ENCODE measurements around the gene ITSN1.
"Not testable (repeated sequence)": the region's sequence is repeated elsewhere in the genome, so short reads cannot be mapped to it uniquely, and the experiment has no call there.

The ITSN1 gene

DNA sequence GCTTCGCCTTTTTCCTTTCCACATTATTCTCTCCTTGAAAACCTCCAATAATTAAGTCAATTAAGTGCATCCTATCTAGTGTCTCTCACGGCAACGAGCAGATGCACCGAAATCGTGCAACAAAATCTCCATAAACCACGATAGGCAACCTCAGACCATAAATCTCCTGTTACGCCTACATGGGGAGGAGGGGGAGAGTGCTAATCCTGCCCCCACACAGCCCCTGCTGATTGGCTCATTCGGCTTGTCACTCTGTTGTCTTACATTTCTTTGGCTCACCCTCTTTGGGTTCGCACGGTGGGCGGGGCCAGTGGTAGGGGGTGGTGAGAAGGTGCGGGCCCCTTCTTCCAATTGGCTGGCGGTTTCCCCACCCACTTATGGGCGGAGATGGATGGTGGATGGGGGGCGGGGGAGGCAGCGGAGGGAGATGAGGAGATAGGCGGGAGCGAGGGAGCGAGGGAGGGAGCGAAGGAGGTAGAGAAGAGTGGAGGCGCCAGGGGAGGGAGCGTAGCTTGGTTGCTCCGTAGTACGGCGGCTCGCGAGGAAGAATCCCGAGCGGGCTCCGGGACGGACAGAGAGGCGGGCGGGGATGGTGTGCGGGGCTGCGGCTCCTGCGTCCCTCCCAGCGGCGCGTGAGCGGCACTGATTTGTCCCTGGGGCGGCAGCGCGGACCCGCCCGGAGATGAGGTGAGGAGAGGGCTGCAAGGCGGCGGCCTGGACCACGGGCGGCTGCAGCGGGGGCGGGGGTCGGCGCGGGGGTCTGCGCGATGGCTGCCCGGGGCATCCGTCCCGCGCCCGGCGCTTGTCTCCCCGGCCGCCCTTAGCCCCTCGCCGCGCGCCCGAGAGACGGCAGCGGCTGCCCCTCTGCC, at the start of gene ITSN1:
Gene ITSN1, plus strand, starts transcription at position 475 of the 869 bp plus-strand sequence. CDS start 76,328 bp downstream, outside the sequence.
- no peaks in the 10 kb centered on the region for H3K9me3 Mint-ChIP-seq
- peak within 1 kb of the TSS; percentile 94 for H3K27ac Mint-ChIP-seq
- peaks cover 6% of the 10 kb centered on the region for H3K36me3 Mint-ChIP-seq (ENCODE audit: low read depth)
- peaks cover 22% of the 10 kb centered on the region for H3K27me3 Mint-ChIP-seq (ENCODE audit: low read depth)
- peak; percentile 98 for DNase-seq (ENCODE audit: low spot score)
- H3K4me3 Mint-ChIP-seq, result peak within 1 kb of the TSS; percentile 88
- H3K4me1 Mint-ChIP-seq (ENCODE audit: low read depth), result peaks cover 17% of the 10 kb centered on the region

DNA sequence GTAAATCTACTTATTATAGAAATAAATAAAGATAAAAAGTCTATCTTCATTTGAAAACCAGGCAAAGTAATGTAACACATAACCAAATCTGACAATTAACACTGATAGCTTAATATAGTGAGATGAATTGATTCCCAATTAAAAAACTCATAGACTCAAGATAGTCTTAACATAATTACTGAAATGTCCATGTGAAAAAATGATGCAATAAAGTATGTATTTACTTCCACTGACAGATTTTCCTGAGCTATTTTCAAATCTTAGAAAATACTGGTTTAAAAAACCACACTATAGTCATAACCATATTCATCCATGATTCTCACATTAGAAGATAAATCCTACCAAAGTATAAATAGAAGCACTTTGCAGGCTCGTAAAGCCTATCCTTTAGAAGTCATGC, 44.2 kb upstream of the ITSN1 start:
- H3K9me3 Mint-ChIP-seq, result no peaks in the 10 kb centered on the region
- H3K4me1 Mint-ChIP-seq (ENCODE audit: low read depth), result no peaks in the 10 kb centered on the region
- peaks cover 25% of the 10 kb centered on the region for H3K36me3 Mint-ChIP-seq (ENCODE audit: low read depth)

DNA sequence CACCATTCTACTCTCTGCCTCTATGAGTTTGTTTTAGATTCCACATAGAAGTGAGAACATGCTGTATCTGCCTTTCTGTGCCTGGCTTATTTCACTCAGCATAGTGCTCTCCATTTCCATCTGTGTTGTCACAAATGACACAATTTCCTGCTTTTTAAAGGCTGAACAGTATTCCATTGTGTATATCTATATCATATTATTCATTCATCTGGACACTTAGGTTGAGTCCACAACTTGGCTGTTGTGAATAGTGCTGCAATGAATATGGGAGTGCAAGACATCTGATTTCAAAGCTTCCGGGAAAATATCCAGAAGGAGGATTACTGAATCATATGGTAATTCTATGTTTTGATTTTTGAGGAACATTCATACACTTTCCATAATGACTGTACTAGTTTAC, 33.7 kb upstream of the ITSN1 start:
- no peak overlapping the region for H3K4me3 Mint-ChIP-seq
- no peak for DNase-seq (ENCODE audit: low spot score)
- no peak overlapping the region for H3K27ac Mint-ChIP-seq
- no peaks in the 10 kb centered on the region for H3K27me3 Mint-ChIP-seq (ENCODE audit: low read depth)
- peaks cover 4% of the 10 kb centered on the region for H3K36me3 Mint-ChIP-seq (ENCODE audit: low read depth)
- peaks cover 2% of the 10 kb centered on the region for H3K4me1 Mint-ChIP-seq (ENCODE audit: low read depth)
- no peaks in the 10 kb centered on the region for H3K9me3 Mint-ChIP-seq

More for the DNA sequence above, 44.2 kb upstream of the ITSN1 start:
- no peak overlapping the region for H3K4me3 Mint-ChIP-seq
- H3K27ac Mint-ChIP-seq, result no peak overlapping the region
- DNase-seq (ENCODE audit: low spot score), result no peak
- no peaks in the 10 kb centered on the region for H3K27me3 Mint-ChIP-seq (ENCODE audit: low read depth)

DNA sequence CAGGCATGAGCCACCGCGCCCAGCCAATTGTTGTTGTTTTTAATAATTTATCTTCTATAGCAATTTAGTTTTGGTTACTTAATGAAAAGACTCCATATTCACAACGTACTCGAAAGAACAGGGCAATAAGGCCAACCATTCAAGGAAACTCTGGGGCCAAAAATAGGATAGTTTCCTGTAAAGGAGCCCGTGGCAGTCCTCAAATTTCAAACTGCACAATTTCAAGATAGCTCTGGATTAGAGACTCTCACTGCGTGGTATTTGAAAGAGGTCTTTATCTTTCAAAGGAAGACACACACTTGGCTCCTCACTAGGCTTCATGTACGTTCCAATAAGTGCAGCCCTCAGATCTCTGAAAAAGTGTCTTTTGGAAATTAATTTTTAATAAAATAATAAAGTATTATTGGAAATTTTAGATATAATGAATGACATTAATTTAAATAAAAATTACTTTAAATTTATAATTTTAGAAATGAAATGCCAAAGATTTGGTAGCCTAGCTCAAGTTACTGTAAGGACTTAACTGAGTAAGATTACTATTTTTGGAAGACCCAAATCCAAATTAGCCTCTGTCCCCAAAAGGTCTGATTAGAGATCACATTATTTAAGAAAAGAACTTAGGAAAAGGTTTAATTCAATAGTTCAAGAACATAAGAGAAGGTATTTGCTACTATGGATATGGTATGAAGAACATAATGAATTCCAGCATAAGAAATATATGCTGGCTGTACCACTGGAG, 31.1 kb upstream of the ITSN1 start:
- no peak for DNase-seq (ENCODE audit: low spot score)
- Mint-ChIP-seq H3K27me3 (ENCODE audit: low read depth) (no peaks in the 10 kb centered on the region), H3K36me3 (ENCODE audit: low read depth) (peaks cover 8% of the 10 kb centered on the region), H3K27ac (no peak overlapping the region), H3K4me1 (ENCODE audit: low read depth) (no peaks in the 10 kb centered on the region), H3K9me3 (no peaks in the 10 kb centered on the region), H3K4me3 (no peak overlapping the region)

DNA sequence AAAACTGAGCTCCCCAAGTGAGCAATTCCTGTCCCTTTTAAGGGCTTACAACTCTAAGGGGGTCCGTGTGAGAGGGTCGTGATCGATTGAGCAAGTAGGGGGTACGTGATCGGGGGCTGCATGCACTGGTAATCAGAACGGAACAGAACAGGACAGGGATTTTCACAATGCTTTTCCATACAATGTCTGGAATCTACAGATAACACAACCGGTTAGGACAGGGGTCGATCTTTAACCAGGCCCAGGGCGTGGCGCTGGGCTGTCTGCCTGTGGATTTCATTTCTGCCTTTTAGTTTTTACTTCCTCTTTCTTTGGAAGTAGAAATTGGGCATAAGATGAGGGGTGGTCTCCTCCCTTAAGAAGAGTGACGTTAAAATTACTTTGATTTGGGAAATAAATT, 24.7 kb upstream of the ITSN1 start:
- H3K27ac Mint-ChIP-seq; H3K4me1 Mint-ChIP-seq (ENCODE audit: low read depth); DNase-seq (ENCODE audit: low spot score); H3K9me3 Mint-ChIP-seq; H3K27me3 Mint-ChIP-seq (ENCODE audit: low read depth); H3K4me3 Mint-ChIP-seq: not testable (repeated sequence)
- peaks cover 22% of the 10 kb centered on the region for H3K36me3 Mint-ChIP-seq (ENCODE audit: low read depth)

DNA sequence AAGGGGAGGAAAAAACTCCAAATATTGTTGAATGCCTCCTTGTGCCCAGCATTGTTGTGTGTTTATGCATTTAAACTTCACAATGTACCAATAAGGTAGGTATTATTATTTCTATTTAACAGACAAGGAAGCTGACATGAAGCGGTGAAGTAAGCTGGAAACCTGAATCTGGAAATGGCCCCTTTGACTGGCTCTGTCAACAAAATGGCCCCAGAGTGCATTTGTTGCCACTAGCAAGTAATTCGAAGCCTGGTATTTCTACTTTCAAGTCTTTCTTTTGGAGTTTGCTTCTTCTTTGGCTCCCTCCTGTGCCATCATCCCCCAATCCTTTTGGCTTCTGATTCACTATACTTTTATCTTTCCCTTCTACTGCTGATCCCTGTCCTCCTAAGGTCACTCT, 23.9 kb upstream of the ITSN1 start:
- Mint-ChIP-seq H3K27me3 (ENCODE audit: low read depth) (no peaks in the 10 kb centered on the region), H3K4me3 (no peak overlapping the region), H3K27ac (no peak overlapping the region), H3K9me3 (no peaks in the 10 kb centered on the region), H3K36me3 (ENCODE audit: low read depth) (peaks cover 21% of the 10 kb centered on the region), H3K4me1 (ENCODE audit: low read depth) (peaks cover 2% of the 10 kb centered on the region)
- DNase-seq (ENCODE audit: low spot score), result no peak

DNA sequence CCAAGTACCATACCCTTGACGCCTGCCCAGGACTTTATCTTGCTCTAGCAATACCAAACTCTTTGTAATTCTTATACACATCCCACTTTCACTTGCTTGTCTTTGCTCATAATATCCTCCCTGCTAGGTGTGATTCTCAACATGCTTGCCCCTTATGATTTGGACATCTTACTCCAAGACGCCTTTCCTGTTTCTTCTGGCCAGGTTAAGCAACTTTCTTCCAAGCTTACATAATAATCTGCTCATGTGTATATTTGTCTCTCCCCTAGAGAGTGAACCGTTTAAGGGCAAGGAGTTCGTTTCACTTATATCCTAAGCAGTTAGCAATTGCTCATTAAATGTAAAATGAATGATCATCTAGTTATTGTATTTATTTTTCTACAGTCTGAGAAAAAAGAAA, 22.6 kb upstream of the ITSN1 start:
- no peaks in the 10 kb centered on the region for H3K9me3 Mint-ChIP-seq
- H3K27ac Mint-ChIP-seq, result no peak overlapping the region
- no peak overlapping the region for H3K4me3 Mint-ChIP-seq

DNA sequence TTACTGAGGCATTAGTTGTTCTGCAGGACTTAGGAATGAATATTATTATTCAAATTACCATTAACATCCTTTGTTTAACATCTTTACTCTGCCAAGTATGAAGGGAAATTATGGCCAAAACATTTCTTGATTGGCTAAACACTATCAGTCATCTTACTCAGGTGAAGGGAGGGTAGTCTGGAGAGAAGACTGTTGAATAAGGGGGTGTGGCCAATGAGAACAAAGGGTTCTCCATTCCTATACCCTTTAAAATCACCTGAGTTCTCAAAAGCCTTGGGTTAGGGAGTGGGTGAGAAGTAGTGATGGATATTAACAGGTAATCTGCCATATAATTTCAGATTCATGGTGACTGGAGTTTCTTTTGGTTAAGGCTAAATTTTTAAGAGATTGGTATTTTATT, 20.0 kb upstream of the ITSN1 start:
- DNase-seq (ENCODE audit: low spot score), result no peak
- Mint-ChIP-seq H3K4me3 (no peak overlapping the region), H3K27ac (no peak overlapping the region), H3K36me3 (ENCODE audit: low read depth) (peaks cover 20% of the 10 kb centered on the region), H3K4me1 (ENCODE audit: low read depth) (peaks cover 3% of the 10 kb centered on the region), H3K27me3 (ENCODE audit: low read depth) (no peaks in the 10 kb centered on the region), H3K9me3 (no peaks in the 10 kb centered on the region)

More for the DNA sequence above, 22.6 kb upstream of the ITSN1 start:
- Mint-ChIP-seq H3K4me1 (ENCODE audit: low read depth) (peaks cover 2% of the 10 kb centered on the region), H3K36me3 (ENCODE audit: low read depth) (peaks cover 21% of the 10 kb centered on the region), H3K27me3 (ENCODE audit: low read depth) (no peaks in the 10 kb centered on the region)
- DNase-seq (ENCODE audit: low spot score), result no peak

DNA sequence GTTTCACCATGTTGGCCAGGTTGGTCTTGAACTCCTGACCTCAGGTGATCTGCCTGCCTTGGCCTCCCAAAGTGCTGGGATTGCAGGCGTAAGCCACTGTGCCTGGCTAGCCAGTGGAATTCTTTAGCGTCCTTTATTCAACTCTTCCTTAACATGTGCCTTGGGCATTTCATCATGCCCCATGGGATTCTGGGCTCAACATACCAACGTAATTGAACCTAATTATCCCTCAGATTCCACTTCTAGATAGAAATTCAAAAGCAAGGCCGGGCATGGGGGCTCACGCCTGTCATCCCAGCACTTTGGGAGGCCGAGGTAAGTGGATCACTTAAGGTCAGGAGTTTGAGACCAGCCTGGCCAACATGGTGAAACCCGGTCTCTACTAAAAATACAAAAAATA, 16.1 kb upstream of the ITSN1 start:
- H3K27ac Mint-ChIP-seq; H3K27me3 Mint-ChIP-seq (ENCODE audit: low read depth); DNase-seq (ENCODE audit: low spot score); H3K4me1 Mint-ChIP-seq (ENCODE audit: low read depth); H3K9me3 Mint-ChIP-seq; H3K4me3 Mint-ChIP-seq: not testable (repeated sequence)
- peaks cover 15% of the 10 kb centered on the region for H3K36me3 Mint-ChIP-seq (ENCODE audit: low read depth)

DNA sequence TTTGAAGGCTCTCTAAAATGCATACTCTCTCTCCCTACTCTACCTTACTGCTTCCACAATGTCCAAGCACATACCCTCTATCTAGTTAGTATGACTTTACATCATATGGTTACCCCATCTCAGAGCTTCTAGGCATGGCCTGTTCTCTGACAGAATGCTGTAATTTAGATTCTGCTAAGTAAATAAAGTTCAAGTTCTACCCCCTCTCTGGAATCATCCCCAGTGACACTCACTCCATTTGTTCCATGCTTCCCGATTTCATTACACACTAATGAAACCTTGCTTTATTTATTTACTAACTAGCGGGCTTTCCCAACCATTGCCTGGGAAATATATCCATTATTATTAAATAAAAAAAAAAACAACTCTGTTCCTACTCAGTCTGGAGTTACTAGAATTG, 8.0 kb upstream of the ITSN1 start:
- no peaks in the 10 kb centered on the region for H3K27me3 Mint-ChIP-seq (ENCODE audit: low read depth)
- H3K27ac Mint-ChIP-seq, result no peak overlapping the region
- no peak for DNase-seq (ENCODE audit: low spot score)
- no peaks in the 10 kb centered on the region for H3K9me3 Mint-ChIP-seq
- H3K36me3 Mint-ChIP-seq (ENCODE audit: low read depth), result peaks cover 10% of the 10 kb centered on the region
- H3K4me3 Mint-ChIP-seq, result no peak overlapping the region
- peaks cover 5% of the 10 kb centered on the region for H3K4me1 Mint-ChIP-seq (ENCODE audit: low read depth)

DNA sequence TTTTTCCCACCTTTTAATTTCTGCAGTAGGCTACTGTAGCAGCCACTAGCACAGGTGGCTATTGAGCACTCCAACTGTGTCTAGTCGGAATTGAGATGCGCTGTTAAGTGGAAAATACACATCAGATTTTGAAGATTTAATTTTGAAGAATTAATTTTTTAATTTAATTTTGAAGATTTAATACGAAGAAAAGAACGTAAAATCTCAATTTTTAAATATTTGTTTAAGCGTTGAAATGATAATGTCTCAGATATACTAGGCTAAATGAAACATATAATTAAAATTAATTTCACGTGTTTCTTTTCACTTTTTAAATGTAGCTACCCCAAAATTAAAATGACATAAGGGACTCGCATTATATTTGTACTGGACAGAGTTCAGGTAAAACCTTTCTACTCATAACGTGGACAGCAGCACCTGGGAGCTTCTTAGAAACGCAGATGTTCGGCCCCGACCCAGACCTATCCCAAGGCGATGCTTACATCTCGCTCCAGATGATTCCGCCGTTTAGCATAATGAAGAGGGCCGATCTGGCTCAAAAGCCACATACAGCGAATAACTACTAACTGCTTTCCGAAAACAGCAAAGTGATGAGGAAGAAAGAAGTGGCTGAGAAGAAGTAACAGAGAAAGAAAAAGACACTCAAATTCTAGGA, 1.5 kb upstream of the ITSN1 start:
- no peaks in the 10 kb centered on the region for H3K9me3 Mint-ChIP-seq
- H3K4me1 Mint-ChIP-seq (ENCODE audit: low read depth), result peaks cover 17% of the 10 kb centered on the region
- H3K27ac Mint-ChIP-seq, result peak overlapping the region; percentile 94
- peaks cover 9% of the 10 kb centered on the region for H3K36me3 Mint-ChIP-seq (ENCODE audit: low read depth)
- no peak for DNase-seq (ENCODE audit: low spot score)
- peaks cover 22% of the 10 kb centered on the region for H3K27me3 Mint-ChIP-seq (ENCODE audit: low read depth)
- H3K4me3 Mint-ChIP-seq, result peak overlapping the region; percentile 88

DNA sequence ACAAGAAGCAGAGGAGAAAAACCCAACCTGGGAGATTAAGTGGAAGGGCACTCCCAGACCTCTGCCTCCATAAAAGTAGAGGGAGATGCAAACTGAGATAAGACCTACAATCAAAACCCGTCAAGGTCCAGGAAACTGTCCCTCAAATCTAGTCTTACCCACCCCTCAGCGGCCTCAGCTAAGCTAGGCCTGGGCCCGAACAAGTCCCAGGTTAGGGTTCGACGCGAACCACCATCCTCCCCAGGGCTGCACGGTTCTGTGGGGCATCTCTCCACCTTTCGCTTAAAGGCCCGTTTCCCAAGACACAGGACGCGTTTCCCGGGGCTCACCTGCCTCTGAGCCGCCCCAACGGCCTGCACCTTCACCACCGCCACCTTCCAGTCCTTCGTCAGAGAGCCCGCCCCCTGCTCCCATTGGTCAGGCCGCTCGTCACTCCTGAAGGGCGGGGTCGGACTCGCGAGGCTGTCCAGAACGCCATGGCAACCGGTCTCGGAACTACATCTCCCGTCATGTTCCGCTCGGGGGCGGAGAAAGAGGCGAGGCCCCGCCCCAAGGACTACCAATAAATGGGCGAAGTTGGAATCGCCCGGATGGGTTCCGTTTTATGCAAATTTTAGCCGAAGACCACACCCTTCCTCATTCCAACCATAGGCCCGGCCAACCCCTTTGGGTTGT, 812 bp upstream of the ITSN1 start, which contains the start of gene CRYZL1:
Gene CRYZL1, minus strand, starts transcription at position 390 of the 675 bp plus-strand sequence. CDS start 10,190 bp downstream, outside the sequence.
- H3K27me3 Mint-ChIP-seq (ENCODE audit: low read depth), result peaks cover 22% of the 10 kb centered on the region

DNA sequence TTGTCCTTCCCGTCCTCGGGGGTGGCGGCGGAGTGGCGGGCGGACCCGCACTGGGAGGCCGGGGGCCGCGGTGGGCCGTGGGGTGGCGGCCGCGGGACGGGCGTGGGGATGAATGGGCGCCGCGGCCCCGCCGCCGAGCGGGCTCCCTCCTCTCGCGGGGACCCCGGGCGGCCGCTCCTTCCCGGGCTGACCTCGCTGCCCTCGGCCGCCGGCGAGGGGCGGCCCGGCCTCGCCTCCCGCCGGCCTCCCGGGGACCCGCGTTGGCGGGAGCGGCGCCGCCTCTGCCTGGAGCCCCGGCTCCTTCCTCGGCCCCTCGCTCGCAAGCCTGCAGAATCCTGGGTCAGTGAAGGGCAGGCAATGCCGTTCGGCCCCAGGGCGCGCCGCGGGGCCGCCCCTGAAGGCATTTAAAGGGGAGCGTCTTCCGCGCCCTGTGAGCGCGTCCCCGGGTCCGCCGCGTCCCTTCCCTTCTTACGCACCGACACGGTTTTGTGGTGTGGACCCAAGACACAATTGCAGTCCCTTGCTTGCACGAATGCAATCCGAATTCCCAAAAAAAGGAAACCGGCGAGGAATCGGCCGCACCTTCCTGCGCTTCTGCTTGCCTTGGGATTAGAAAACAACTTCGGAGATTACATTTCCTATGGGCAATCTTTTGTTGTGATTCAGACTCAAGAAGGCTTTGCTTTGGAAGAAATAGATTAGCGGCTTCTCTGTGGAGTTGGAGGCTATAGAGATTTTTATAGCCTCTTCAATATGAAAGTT, 776 bp downstream of the ITSN1 start:
- peaks cover 4% of the 10 kb centered on the region for H3K36me3 Mint-ChIP-seq (ENCODE audit: low read depth)
- peaks cover 15% of the 10 kb centered on the region for H3K4me1 Mint-ChIP-seq (ENCODE audit: low read depth)
- peak overlapping the region; percentile 86 for H3K4me3 Mint-ChIP-seq
- H3K9me3 Mint-ChIP-seq, result no peaks in the 10 kb centered on the region
- peaks cover 22% of the 10 kb centered on the region for H3K27me3 Mint-ChIP-seq (ENCODE audit: low read depth)
- H3K27ac Mint-ChIP-seq, result peak overlapping the region; percentile 52
- peak; percentile 13 for DNase-seq (ENCODE audit: low spot score)

More for the DNA sequence above, 812 bp upstream of the ITSN1 start, which contains the start of gene CRYZL1:
- Mint-ChIP-seq H3K27ac (peak within 1 kb of the TSS; percentile 94), H3K9me3 (no peaks in the 10 kb centered on the region), H3K4me1 (ENCODE audit: low read depth) (peaks cover 17% of the 10 kb centered on the region), H3K36me3 (ENCODE audit: low read depth) (peaks cover 9% of the 10 kb centered on the region), H3K4me3 (peak within 1 kb of the TSS; percentile 88)
- peak; percentile 100 for DNase-seq (ENCODE audit: low spot score)
